Vein endothelial cell (primary cell): ENCODE data around the gene CELF4. TPM values are rescaled to one million over a fixed set of nuclear protein-coding genes. Genes with fewer than 3 reads are reported as not detected.

ENCODE experiments used
- total RNA-seq: library from RNA; depleted of rRNA; stranded (reverse); fragments of >200 nt; gene quantifications from 2 replicates; pipeline ENCODE4 v1.2.3, GENCODE V29; 2012

Gene CELF4
- not detected in 2 replicates for total RNA-seq

DNA sequence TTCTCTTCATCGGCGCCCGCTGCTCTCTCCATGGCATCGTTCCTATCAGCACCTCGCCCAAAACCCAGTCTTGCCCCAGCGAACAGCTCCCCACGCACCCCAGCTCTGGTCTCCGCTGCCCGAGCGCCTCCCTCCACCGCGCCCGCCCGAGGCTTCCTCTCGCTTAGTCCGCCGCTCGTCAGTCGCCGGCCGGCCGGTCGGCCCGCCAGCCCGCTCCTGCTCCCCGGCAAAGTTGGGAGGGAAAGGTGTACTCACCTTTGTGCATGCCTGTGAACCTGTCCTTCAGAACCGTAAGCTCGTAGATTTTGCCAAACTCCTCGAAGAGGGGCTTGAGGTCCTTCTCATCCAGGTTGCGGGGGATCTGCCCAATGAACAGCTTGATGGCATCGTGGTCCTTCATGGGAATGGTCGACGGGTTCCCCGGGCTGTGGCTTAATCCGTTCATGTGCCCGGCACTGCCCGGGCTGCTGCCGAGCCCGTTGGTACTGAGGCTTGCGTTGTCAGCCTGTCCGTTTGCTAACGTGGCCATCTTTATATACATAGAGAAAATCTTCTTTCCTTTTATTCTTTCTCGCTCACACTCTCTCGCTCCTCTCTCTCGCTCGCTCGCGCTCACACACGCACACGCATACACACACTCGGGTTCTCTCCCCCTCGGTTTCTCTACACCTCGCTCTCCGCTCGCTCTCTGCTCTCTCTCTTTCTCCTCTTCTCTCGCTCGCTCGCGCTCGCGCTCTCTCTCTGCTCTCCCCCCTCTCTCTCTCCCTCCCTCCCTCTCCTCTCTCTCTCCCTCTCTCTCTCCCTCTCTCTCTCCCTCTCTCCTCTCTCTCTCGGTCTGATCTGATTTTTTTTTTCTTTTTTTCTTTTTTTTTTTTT is at the start of gene CELF4:
Gene CELF4, minus strand, starts transcription at position 698 of the 876 bp plus-strand sequence.

